Sigmoid colon (tissue), 7 donors: ENCODE data around the gene ASS1. TPM values are rescaled to one million over a fixed set of nuclear protein-coding genes. Genes with fewer than 3 reads are reported as not detected.

ENCODE experiments used
- DNase-seq: peaks from one replicate; pipeline ENCODE4 v3.0.0-alpha.2; 2019
- H3K27ac ChIP-seq, 4 donors: fragments of 200-600 bp; sonication (generic); one replicate each; pipeline ENCODE4 v1.5.1; 2016 to 2019; ENCODE audit warnings: mild to moderate bottlenecking in 1 of 4
- H3K27me3 ChIP-seq, 3 donors: fragments of 200-600 bp; sonication (generic); one replicate each; pipeline ENCODE4 v1.5.1; 2019; ENCODE audit warnings: mild to moderate bottlenecking in 1 of 3
- H3K36me3 ChIP-seq, 4 donors: fragments of 200-600 bp; sonication (generic); one replicate each; pipeline ENCODE4 v1.5.1; 2016 to 2019
- H3K4me1 ChIP-seq, 4 donors: fragments of 200-600 bp; sonication (generic); one replicate each; pipeline ENCODE4 v1.5.1; 2017 to 2019
- H3K4me3 ChIP-seq, 4 donors: fragments of 200-600 bp; sonication (generic); one replicate each; pipeline ENCODE4 v1.5.1; 2017 to 2019; ENCODE audit warnings: mild to moderate bottlenecking in 2 of 4, moderate library complexity in 1 of 4
- H3K9me3 ChIP-seq, 4 donors: fragments of 200-600 bp in 3 of 4; sonication (generic) in 3 of 4; one replicate each; pipeline versions ENCODE4 v1.5.1 to v1.6.1; 2013 to 2019
- EP300 ChIP-seq, 4 donors: sonication (generic); formaldehyde crosslinking; IDR thresholded peaks; one replicate each; pipeline ENCODE4 v1.6.1; 2017; ENCODE audit warnings: antibody characterized with exemption in 4 of 4
- POLR2A ChIP-seq, 2 donors: fragments of 450-650 bp; IDR thresholded peaks; one replicate each; pipeline ENCODE4 v1.6.1; 2016; ENCODE audit warnings: antibody characterized with exemption in 2 of 2, mild to moderate bottlenecking in 2 of 2, moderate library complexity in 2 of 2
- POLR2AphosphoS5 ChIP-seq, 4 donors: sonication (generic); formaldehyde crosslinking; IDR thresholded peaks; one replicate each; pipeline ENCODE4 v1.6.1; 2017; ENCODE audit warnings: antibody characterized with exemption in 4 of 4
- WGBS, 2 donors: extraction: QIAGEN DNeasy Blood & Tissue Kit; methylation state at CpG; one replicate each; pipeline ENCODE4 v1.1.7; 2013; 5-methylcytosine and 5-hydroxymethylcytosine counted together
- intact Hi-C: fragments of 100-400 bp; cut with DNase I; formaldehyde crosslinking; loops from one replicate; pipeline ENCODE4 v1.15.1; 2023
- polyA plus RNA-seq, 3 donors: library from polyadenylated mRNA; stranded (reverse); fragments of 200-250 nt; gene quantifications; one replicate each; pipeline ENCODE4 v1.2.3, GENCODE V29; 2013
- total RNA-seq, 4 donors: library from RNA; depleted of rRNA; stranded (reverse); fragments of >200 nt; gene quantifications; one replicate each; pipeline ENCODE4 v1.1.0, GENCODE V29; 2016
- TF ChIP-seq, protein P1 (sequence below), 4 experiments: fragments of 450-650 bp in 3 of 4; fragments of 200-600 bp in 1 of 4; IDR thresholded peaks; one replicate each; pipeline ENCODE4 v1.5.1; 2016 to 2019; ENCODE audit warnings: antibody characterized with exemption in 4 of 4, mild to moderate bottlenecking in 3 of 4, moderate library complexity in 2 of 4
- donor health status: healthy with polysubstance abuse.
- donor health status: Bipolar disorder and iron deficiency.
- donor health status: healthy.

ASS1 gene
- total and polyA plus RNA-seq, 7 donors, result 65.8 to 1,420 (median 84.2) TPM

DNA sequence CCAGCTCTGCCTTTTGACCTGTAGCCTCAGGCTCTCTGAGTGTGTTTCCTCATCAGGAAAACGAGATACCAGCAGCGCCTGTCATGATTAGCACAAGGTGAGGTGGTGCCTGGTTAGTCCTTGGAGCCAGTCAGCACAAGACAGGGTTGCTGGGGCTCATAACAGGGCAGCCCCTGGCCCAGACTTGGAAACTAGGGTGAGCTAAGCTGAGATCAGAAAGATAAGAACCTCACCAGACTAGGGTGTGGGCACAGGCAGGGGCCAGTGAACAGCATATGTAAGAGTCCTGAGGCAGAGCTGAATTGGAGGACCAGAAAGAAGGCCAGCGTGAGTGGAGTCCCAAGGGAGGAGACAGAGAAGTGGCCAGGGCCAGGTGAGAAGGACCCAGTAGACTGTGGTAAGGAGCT is 91.9 kb downstream of the ASS1 start:
- peaks cover 6 to 74% (median 51%) of the 10 kb centered on the region in 3 donors for H3K27me3 ChIP-seq
- no peak overlapping the region for H3K27ac ChIP-seq
- intact Hi-C loops, result no loop called here
- no peaks in the 10 kb centered on the region for H3K9me3 ChIP-seq
- TF ChIP-seq EP300 (IDR thresholded peaks at IDR 0.05) (no peak), POLR2AphosphoS5 (IDR thresholded peaks at IDR 0.05) (no peak), POLR2A (IDR thresholded peaks at IDR 0.05) (no peak)
- TF ChIP-seq, protein P1, sequence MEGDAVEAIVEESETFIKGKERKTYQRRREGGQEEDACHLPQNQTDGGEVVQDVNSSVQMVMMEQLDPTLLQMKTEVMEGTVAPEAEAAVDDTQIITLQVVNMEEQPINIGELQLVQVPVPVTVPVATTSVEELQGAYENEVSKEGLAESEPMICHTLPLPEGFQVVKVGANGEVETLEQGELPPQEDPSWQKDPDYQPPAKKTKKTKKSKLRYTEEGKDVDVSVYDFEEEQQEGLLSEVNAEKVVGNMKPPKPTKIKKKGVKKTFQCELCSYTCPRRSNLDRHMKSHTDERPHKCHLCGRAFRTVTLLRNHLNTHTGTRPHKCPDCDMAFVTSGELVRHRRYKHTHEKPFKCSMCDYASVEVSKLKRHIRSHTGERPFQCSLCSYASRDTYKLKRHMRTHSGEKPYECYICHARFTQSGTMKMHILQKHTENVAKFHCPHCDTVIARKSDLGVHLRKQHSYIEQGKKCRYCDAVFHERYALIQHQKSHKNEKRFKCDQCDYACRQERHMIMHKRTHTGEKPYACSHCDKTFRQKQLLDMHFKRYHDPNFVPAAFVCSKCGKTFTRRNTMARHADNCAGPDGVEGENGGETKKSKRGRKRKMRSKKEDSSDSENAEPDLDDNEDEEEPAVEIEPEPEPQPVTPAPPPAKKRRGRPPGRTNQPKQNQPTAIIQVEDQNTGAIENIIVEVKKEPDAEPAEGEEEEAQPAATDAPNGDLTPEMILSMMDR (IDR thresholded peaks at IDR 0.05), result no peak
- peaks cover 0 to 10% (median 4%) of the 10 kb centered on the region in 4 donors for H3K4me1 ChIP-seq
- H3K36me3 ChIP-seq, result no peaks in the 10 kb centered on the region
- no peak for DNase-seq
- WGBS, 2 donors, result 50 to 59% methylated on average over 3 of the region's 3 CpGs
- H3K4me3 ChIP-seq, result no peak overlapping the region

DNA sequence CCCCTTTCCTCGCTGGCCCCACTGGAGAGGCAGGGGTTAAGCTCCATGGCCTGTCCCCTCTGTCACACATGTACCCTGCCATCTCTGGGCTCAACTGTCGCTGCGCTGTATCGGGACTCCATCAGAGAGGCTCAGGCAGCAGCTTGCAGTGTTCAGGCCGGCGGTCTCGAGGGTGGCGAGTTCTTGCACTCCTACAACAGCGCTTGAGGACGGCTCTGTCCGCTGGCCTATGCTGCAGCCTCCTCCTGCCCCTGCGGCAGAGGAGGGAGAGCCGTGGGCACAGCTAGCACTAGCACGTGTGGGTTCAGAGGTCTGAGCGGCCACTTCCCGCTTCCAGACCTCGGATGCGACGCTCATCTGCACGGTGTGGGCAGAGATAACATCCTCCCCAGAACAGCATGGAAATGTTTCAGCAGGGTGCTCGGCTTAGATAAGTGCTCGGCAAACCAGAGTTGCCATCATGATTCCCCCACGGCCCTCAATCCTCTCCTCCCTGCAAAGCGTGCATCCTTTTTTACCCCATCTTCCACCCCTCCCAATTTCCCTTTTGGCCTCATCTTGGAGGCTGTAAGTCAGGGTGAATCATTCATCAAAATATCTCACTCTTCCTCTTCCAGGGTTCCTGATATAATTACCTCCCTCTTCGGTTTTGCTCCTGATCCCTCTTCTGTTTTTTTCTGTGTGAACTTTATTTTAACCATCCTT is 92.7 kb downstream of the ASS1 start:
- intact Hi-C loops, result no loop called here
- DNase-seq, result no peak
- 14 to 19% methylated on average over 25 of the region's 25 CpGs for WGBS, 2 donors
- Histone ChIP-seq H3K4me3 (no peak overlapping the region), H3K36me3 (no peaks in the 10 kb centered on the region), H3K27ac (no peak overlapping the region), H3K4me1 (peaks cover 0 to 10% (median 4%) of the 10 kb centered on the region in 4 donors), H3K9me3 (no peaks in the 10 kb centered on the region), H3K27me3 (peaks cover 6 to 82% (median 51%) of the 10 kb centered on the region in 3 donors)
- TF ChIP-seq POLR2AphosphoS5 (IDR thresholded peaks at IDR 0.05) (no peak), EP300 (IDR thresholded peaks at IDR 0.05) (no peak), POLR2A (IDR thresholded peaks at IDR 0.05) (no peak)
- TF ChIP-seq, protein P1 (IDR thresholded peaks at IDR 0.05), result no peak

DNA sequence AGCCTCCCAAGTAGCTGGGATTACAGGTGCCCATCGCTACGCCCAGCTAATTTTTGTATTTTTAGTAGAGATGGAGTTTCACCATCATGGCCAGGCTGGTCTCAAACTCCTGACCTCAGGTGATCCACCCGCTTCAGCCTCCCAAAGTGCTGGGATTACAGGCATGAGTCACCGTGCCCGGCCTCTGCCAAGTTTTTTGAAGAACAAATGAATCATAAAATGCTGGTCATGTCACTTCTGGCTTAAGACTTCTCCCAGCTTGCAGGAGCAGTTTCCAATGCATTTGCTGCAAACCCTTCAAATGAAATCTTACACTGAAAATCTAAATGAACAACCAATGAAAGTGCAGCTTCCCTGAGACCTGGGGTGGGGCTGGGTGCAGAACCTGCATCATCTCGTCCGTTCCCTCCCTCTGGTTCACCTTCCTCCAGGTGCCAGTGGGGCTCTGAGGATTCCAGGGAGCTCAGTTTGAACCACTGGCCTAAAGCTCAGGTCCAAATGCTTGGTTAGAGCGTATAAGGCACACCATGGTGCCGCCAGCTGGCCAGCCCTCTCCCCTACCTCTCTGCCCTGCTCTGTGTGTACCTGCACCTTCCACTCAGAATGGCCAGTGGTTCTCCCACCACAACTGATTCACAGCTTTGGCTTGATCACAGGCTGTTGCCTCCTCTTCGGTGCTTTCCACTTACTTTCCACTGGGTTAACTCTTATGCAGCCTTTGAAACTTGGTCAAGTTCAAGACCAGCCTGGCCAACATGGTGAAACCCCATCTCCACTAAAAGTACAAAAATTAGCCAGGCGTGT is 94.9 kb downstream of the ASS1 start:
- no peak overlapping the region for H3K27ac ChIP-seq
- H3K27me3 ChIP-seq, result peaks cover 6 to 80% (median 51%) of the 10 kb centered on the region in 3 donors
- peaks cover 0 to 10% (median 4%) of the 10 kb centered on the region in 4 donors for H3K4me1 ChIP-seq
- no peak for DNase-seq
- 47 to 75% methylated on average over 11 of the region's 11 CpGs for WGBS, 2 donors
- no peaks in the 10 kb centered on the region for H3K36me3 ChIP-seq
- no peaks in the 10 kb centered on the region for H3K9me3 ChIP-seq
- intact Hi-C loops, result no loop called here
- no peak overlapping the region for H3K4me3 ChIP-seq
- no peak for TF ChIP-seq POLR2A (IDR thresholded peaks at IDR 0.05)
- TF ChIP-seq POLR2AphosphoS5 (IDR thresholded peaks at IDR 0.05), result no peak
- TF ChIP-seq, protein P1 (IDR thresholded peaks at IDR 0.05), result no peak
- no peak for TF ChIP-seq EP300 (IDR thresholded peaks at IDR 0.05)

DNA sequence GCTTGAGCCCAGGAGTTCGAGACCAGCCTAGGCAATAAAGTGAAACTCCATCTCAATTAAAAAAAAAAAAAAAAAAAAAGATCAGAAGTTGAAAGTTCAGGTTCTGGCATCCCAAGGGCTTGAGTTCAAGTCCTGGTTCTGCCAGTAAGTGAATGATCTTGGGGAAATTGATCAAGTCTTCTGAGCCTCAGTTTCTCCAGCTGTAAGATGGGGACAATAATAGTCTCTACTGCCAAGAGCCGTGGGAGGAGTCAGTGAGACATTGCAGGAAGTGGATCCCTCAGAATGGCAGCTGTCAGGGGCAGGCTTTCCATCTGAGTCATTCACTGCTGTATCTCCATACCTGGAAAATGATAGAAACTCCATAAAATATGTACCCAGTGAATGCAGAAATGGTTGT is 96.8 kb downstream of the ASS1 start:
- Histone ChIP-seq H3K36me3 (no peaks in the 10 kb centered on the region), H3K27me3 (peaks cover 6 to 61% (median 40%) of the 10 kb centered on the region in 3 donors), H3K4me3 (no peak overlapping the region), H3K9me3 (no peaks in the 10 kb centered on the region), H3K27ac (no peak overlapping the region), H3K4me1 (no peaks in the 10 kb centered on the region)
- WGBS, 2 donors, result 24 to 63% methylated on average over 2 of the region's 2 CpGs
- intact Hi-C loops, result no loop called here
- DNase-seq, result no peak
- no peak for TF ChIP-seq POLR2A (IDR thresholded peaks at IDR 0.05)
- TF ChIP-seq EP300 (IDR thresholded peaks at IDR 0.05), result no peak
- TF ChIP-seq, protein P1 (IDR thresholded peaks at IDR 0.05), result no peak
- no peak for TF ChIP-seq POLR2AphosphoS5 (IDR thresholded peaks at IDR 0.05)
